GM12873 (cell line): ENCODE results near the gene RNF123.

Source experiments
- CTCF ChIP-seq: IDR thresholded peaks from 2 replicates; pipeline ENCODE4 v1.5.1; 2012; ENCODE audit warnings: low read depth, mild to moderate bottlenecking, moderate library complexity, low read length, control low read depth; ENCODE audit not compliant: insufficient read depth; ENCODE audit errors: missing control alignments

RNF123 gene

GRCh38 chr3:49689046-49689907 is at the start of gene RNF123, which contains the start of gene MST1:
RNF123 (plus strand) TSS chr3:49689557; CDS start chr3:49691166, 1,609 bp downstream.
MST1 (minus strand) TSS chr3:49689474; CDS start chr3:49688691, 783 bp downstream.
- TF ChIP-seq CTCF = peak; percentile 57

GRCh38 chr3:49641292-49641691 is 48.1 kb upstream of the RNF123 start:
- TF ChIP-seq CTCF = no peak

GRCh38 chr3:49641921-49642707 is 47.2 kb upstream of the RNF123 start:
- TF ChIP-seq CTCF = no peak

GRCh38 chr3:49642708-49643145 is 46.6 kb upstream of the RNF123 start:
- TF ChIP-seq CTCF = no peak

GRCh38 chr3:49644684-49645083 is 44.7 kb upstream of the RNF123 start:
- TF ChIP-seq CTCF = no peak

- no peak for TF ChIP-seq CTCF
These were observed 43.1 kb upstream of the RNF123 start for GRCh38 chr3:49646236-49646635.

- no peak for TF ChIP-seq CTCF
These were observed 41.6 kb upstream of the RNF123 start for GRCh38 chr3:49647741-49648140.
